IPS DF 4.7 (cell line): Measurements from ENCODE around the gene ZBTB33.

Experiments used
- DNase-seq: peaks from one replicate; pipeline ENCODE4 v3.0.0-alpha.2; 2013; ENCODE audit warnings: low spot score; ENCODE audit errors: extremely low read depth

Gene ZBTB33

GRCh38 chrX:120250522-120251271 lies at the start of gene ZBTB33:
TSS of gene ZBTB33 (plus strand) at chrX:120250812. CDS start at chrX:120253416, 2,604 bp downstream.
- DNase-seq = peak; percentile 66

GRCh38 chrX:120200851-120201250 lies 49.8 kb upstream of the ZBTB33 start:
- no peak for DNase-seq

- DNase-seq = no peak
Measured at GRCh38 chrX:120205816-120206753, 44.5 kb upstream of the ZBTB33 start.

- no peak for DNase-seq
Measured at GRCh38 chrX:120207009-120207605, 43.5 kb upstream of the ZBTB33 start.

GRCh38 chrX:120213438-120214265 lies 37.0 kb upstream of the ZBTB33 start:
- peak; percentile 14 for DNase-seq

- DNase-seq = no peak
Measured at GRCh38 chrX:120223374-120223773, 27.2 kb upstream of the ZBTB33 start.

GRCh38 chrX:120224388-120224787 lies 26.2 kb upstream of the ZBTB33 start:
- no peak for DNase-seq

GRCh38 chrX:120228187-120228908 lies 22.3 kb upstream of the ZBTB33 start:
- no peak for DNase-seq

GRCh38 chrX:120235284-120235683 lies 15.3 kb upstream of the ZBTB33 start:
- DNase-seq = no peak

- no peak for DNase-seq
Measured at GRCh38 chrX:120236687-120237479, 13.7 kb upstream of the ZBTB33 start.

GRCh38 chrX:120238933-120239332 lies 11.7 kb upstream of the ZBTB33 start:
- DNase-seq = no peak

- no peak for DNase-seq
Measured at GRCh38 chrX:120242813-120243212, 7.8 kb upstream of the ZBTB33 start.

- DNase-seq = no peak
Measured at GRCh38 chrX:120244395-120244734, 6.2 kb upstream of the ZBTB33 start.

GRCh38 chrX:120244735-120245498 lies 5.7 kb upstream of the ZBTB33 start:
- no peak for DNase-seq

- DNase-seq = no peak
Measured at GRCh38 chrX:120251471-120252011, 929 bp downstream of the ZBTB33 start.

GRCh38 chrX:120253784-120254183 lies 3.2 kb downstream of the ZBTB33 start:
- no peak for DNase-seq

- DNase-seq = no peak
Measured at GRCh38 chrX:120260369-120260768, 9.8 kb downstream of the ZBTB33 start.

GRCh38 chrX:120262859-120263708 lies 12.5 kb downstream of the ZBTB33 start:
- no peak for DNase-seq
